Caco-2 (cell line): ENCODE measurements around the gene MAP3K9. TPM values are rescaled to one million over a fixed set of nuclear protein-coding genes. Genes with fewer than 3 reads are reported as not detected.

ENCODE experiments used
- Bru-seq: library from RNA; stranded (reverse); fragments of 400-500 nt; gene quantifications from one replicate; lab custom pipeline; 2021; lab: Mats Ljungman, UMichigan
- BruChase-seq, 2 experiments: library from RNA; stranded (reverse); fragments of 400-500 nt; gene quantifications; one replicate each; lab custom pipeline; 2021; lab: Mats Ljungman, UMichigan
- BruUV-seq: library from RNA; stranded (reverse); fragments of 400-500 nt; replicated peaks from 2 replicates; lab custom pipeline; 2021; lab: Mats Ljungman, UMichigan
- CTCF ChIA-PET: fragments of 300-600 bp; sonication (Branson Sonifier 250); formaldehyde crosslinking; loops from one replicate; lab custom pipeline; 2022; ENCODE audit warnings: antibody characterized with exemption; lab: Charles Lee
- POLR2A ChIA-PET: fragments of 300-600 bp; sonication (Branson Sonifier 250); formaldehyde crosslinking; loops from one replicate; lab custom pipeline; 2022; ENCODE audit warnings: antibody characterized with exemption; lab: Charles Lee
- DNase-seq, 2 experiments: peaks; one replicate each; pipeline versions ENCODE4 v3.0.0 to v3.0.0-alpha.2; 2020 to 2022
- H3K27me3 ChIP-seq: replicated peaks from 2 replicates; pipeline ENCODE4 v1.6.0; 2011; ENCODE audit warnings: low read length; ENCODE audit not compliant: control insufficient read depth, insufficient read depth
- H3K36me3 ChIP-seq: 2 replicates; pipeline ENCODE4 v1.5.1; 2011; ENCODE audit warnings: low read length; ENCODE audit not compliant: control insufficient read depth, insufficient read depth
- H3K4me1 ChIP-seq: fragments of 250-450 bp; sonication (Bioruptor Pico); 2 replicates; pipeline ENCODE4 v1.5.1; 2020; ENCODE audit warnings: mild to moderate bottlenecking
- H3K4me3 ChIP-seq: 2 replicates; pipeline ENCODE4 v1.5.1; 2011; ENCODE audit warnings: low read depth, mild to moderate bottlenecking, control low read depth, low read length
- H3K9me3 ChIP-seq: fragments of 250-450 bp; sonication (Bioruptor Pico); 2 replicates; pipeline ENCODE4 v1.5.1; 2020; ENCODE audit warnings: mild to moderate bottlenecking, moderate library complexity
- H3K27ac Mint-ChIP-seq: one replicate; pipeline ENCODE4 v1.8.0; 2022; ENCODE audit warnings: mixed read lengths; ENCODE audit not compliant: unreplicated experiment
- H3K27me3 Mint-ChIP-seq: one replicate; pipeline ENCODE4 v1.8.0; 2022; ENCODE audit warnings: mixed read lengths; ENCODE audit not compliant: insufficient read depth, unreplicated experiment
- H3K36me3 Mint-ChIP-seq: one replicate; pipeline ENCODE4 v1.8.0; 2022; ENCODE audit warnings: mild to moderate bottlenecking, mixed read lengths; ENCODE audit not compliant: insufficient read depth, unreplicated experiment
- H3K4me1 Mint-ChIP-seq: one replicate; pipeline ENCODE4 v1.8.0; 2022; ENCODE audit warnings: low read depth, mixed read lengths; ENCODE audit not compliant: unreplicated experiment
- H3K4me3 Mint-ChIP-seq: one replicate; pipeline ENCODE4 v1.8.0; 2022; ENCODE audit warnings: mild to moderate bottlenecking, moderate library complexity, mixed read lengths; ENCODE audit not compliant: unreplicated experiment
- H3K9me3 Mint-ChIP-seq: one replicate; pipeline ENCODE4 v1.8.0; 2022; ENCODE audit warnings: mixed read lengths; ENCODE audit not compliant: unreplicated experiment
- CTCF ChIP-seq, 2 experiments: fragments of 200-600 bp in 1 of 2; IDR thresholded peaks; 1 replicate in 1 of 2; 2 replicates in 1 of 2; pipeline versions ENCODE4 v1.5.1 to v1.8.0; 2011 to 2022; ENCODE audit warnings: antibody characterized with exemption in 1 of 2, control low read depth in 1 of 2, inconsistent platforms in 1 of 2, low read depth in 1 of 2, low read length in 1 of 2, mild to moderate bottlenecking in 1 of 2, moderate library complexity in 1 of 2; ENCODE audit not compliant: insufficient read depth in 1 of 2, severe bottlenecking in 1 of 2, unreplicated experiment in 1 of 2
- intact Hi-C: fragments of 100-400 bp; cut with micrococcal nuclease; formaldehyde crosslinking; loops from one replicate; pipeline ENCODE4 v1.10.0; 2022; ENCODE audit not compliant: unreplicated experiment
- long read RNA-seq: library from polyadenylated mRNA; stranded (forward); transcript quantifications from one replicate; pipeline ENCODE4 v2.0.0, GENCODE V29; 2022
- total RNA-seq: library from RNA; stranded (reverse); gene quantifications from 2 replicates; pipeline ENCODE4 v1.2.3, GENCODE V29; 2022

The MAP3K9 gene
- 19.5 and 20.3 TPM in 2 replicates for total RNA-seq
- Bru-seq, nascent RNA: percentile 77 among the genes with signal in this experiment
- percentile 79 among the genes with signal in this experiment for BruChase-seq, experiment 1, labeled RNA remaining after a 2-hour chase
- BruChase-seq, experiment 2, labeled RNA remaining after a 6-hour chase: percentile 75 among the genes with signal in this experiment
- long read RNA-seq, full-length matches to known transcripts: 1 of 33 reads
- long read RNA-seq, partial matches to known transcripts: 25 of 33 reads
- long read RNA-seq, other reads (novel, unspliced or antisense): 7 of 33 reads

- DNase-seq: peak; percentile 99
- peaks cover 6% of the 10 kb centered on the region for H3K4me1 Mint-ChIP-seq
- Histone ChIP-seq H3K9me3 (no peaks in the 10 kb centered on the region), H3K4me3 (peak within 1 kb of the TSS; percentile 96), H3K36me3 (no peaks in the 10 kb centered on the region; the same call in 1 of the 2 replicates), H3K27me3 (no peaks in the 10 kb centered on the region), H3K4me1 (peaks cover 27% of the 10 kb centered on the region)
- no peak within 1 kb of the TSS for H3K4me3 Mint-ChIP-seq
- H3K36me3 Mint-ChIP-seq: peaks cover 13% of the 10 kb centered on the region
- intact Hi-C loops: loop anchor here (1.0 to 5.0 kb wide), 4 partner anchors 56 to 187 kb away; partner anchors contain the start of gene TTC9
- H3K27me3 Mint-ChIP-seq: no peaks in the 10 kb centered on the region
- no peak for TF ChIP-seq CTCF (IDR thresholded peaks at IDR 0.05; ENCODE audit: insufficient read depth in 1 of 2, low read depth in 1 of 2, low read length in 1 of 2, severe bottlenecking in 1 of 2, unreplicated experiment in 1 of 2)
- ChIA-PET CTCF (interaction anchor here (0.6 to 1.3 kb wide), 10 partner anchors 8 to 1002 kb away, joined by 3 to 9 read pairs (median 4); partner anchors contain the start of gene PCNX1), POLR2A (interaction anchor here (0.6 to 1.1 kb wide), 5 partner anchors 12 to 1125 kb away, joined by 3 to 11 read pairs (median 8); no protein-coding TSS in a partner anchor)
- no peaks in the 10 kb centered on the region for H3K9me3 Mint-ChIP-seq
- no TSS peak for BruUV-seq
- peak within 1 kb of the TSS; percentile 93 for H3K27ac Mint-ChIP-seq
Measured at GRCh38 chr14:70809225-70810219, at the start of gene MAP3K9. MAP3K9 (minus strand) TSS chr14:70809513; CDS start chr14:70809171, 342 bp downstream.

- Histone ChIP-seq H3K4me3 (no peak overlapping the region), H3K36me3 (no peaks in the 10 kb centered on the region), H3K4me1 (no peaks in the 10 kb centered on the region; the same call in 1 of the 2 replicates), H3K27me3 (no peaks in the 10 kb centered on the region), H3K9me3 (no peaks in the 10 kb centered on the region)
- no peak for DNase-seq
- no peak overlapping the region for H3K4me3 Mint-ChIP-seq
- no peaks in the 10 kb centered on the region for H3K9me3 Mint-ChIP-seq
- POLR2A ChIA-PET: no interaction called here
- no peaks in the 10 kb centered on the region for H3K4me1 Mint-ChIP-seq
- H3K27me3 Mint-ChIP-seq: peaks cover 5% of the 10 kb centered on the region
- CTCF ChIA-PET: no interaction called here
- H3K27ac Mint-ChIP-seq: no peak overlapping the region
- intact Hi-C loops: no loop called here
- BruUV-seq: no TSS peak
- peak in 1 of 2 experiments; percentile 5 for TF ChIP-seq CTCF (IDR thresholded peaks at IDR 0.05; ENCODE audit: insufficient read depth in 1 of 2, low read depth in 1 of 2, low read length in 1 of 2, severe bottlenecking in 1 of 2, unreplicated experiment in 1 of 2)
- no peaks in the 10 kb centered on the region for H3K36me3 Mint-ChIP-seq
Measured at GRCh38 chr14:70858641-70859040, 49.3 kb upstream of the MAP3K9 start.

GRCh38 chr14:70857496-70857890, 48.2 kb upstream of the MAP3K9 start:
- no peaks in the 10 kb centered on the region for H3K36me3 Mint-ChIP-seq
- CTCF ChIA-PET: no interaction called here
- H3K27ac Mint-ChIP-seq: no peak overlapping the region

More at GRCh38 chr14:70857496-70857890, 48.2 kb upstream of the MAP3K9 start:
- Histone ChIP-seq H3K4me1 (no peaks in the 10 kb centered on the region; the same call in 1 of the 2 replicates), H3K4me3 (no peak overlapping the region), H3K27me3 (no peaks in the 10 kb centered on the region), H3K36me3 (no peaks in the 10 kb centered on the region), H3K9me3 (no peaks in the 10 kb centered on the region)
- Mint-ChIP-seq H3K4me1 (no peaks in the 10 kb centered on the region), H3K4me3 (no peak overlapping the region), H3K9me3 (no peaks in the 10 kb centered on the region), H3K27me3 (peaks cover 5% of the 10 kb centered on the region)
- DNase-seq: no peak
- no TSS peak for BruUV-seq
- intact Hi-C loops: no loop called here
- no peak for TF ChIP-seq CTCF (IDR thresholded peaks at IDR 0.05; ENCODE audit: insufficient read depth in 1 of 2, low read depth in 1 of 2, low read length in 1 of 2, severe bottlenecking in 1 of 2, unreplicated experiment in 1 of 2)
- POLR2A ChIA-PET: no interaction called here
